Activated CD8-positive, alpha-beta memory T cell treated with anti-CD3 and anti-CD28 coated beads, Interleukin-2, amount 50 U/mL, for 48 hours (primary cell): Measurements from ENCODE around the gene RUFY3.
"Not testable (repeated sequence)": the region's sequence is repeated elsewhere in the genome, so short reads cannot be mapped to it uniquely, and the experiment has no call there.

ENCODE experiments used
- DNase-seq: peaks from one replicate; pipeline ENCODE4 v3.0.0-alpha.2; 2020

RUFY3 gene

GRCh38 chr4:70739496-70740337 is 18.0 kb downstream of the RUFY3 start:
- DNase-seq: no peak

- no peak for DNase-seq
Measured at GRCh38 chr4:70741867-70742658, 20.3 kb downstream of the RUFY3 start.

DNA sequence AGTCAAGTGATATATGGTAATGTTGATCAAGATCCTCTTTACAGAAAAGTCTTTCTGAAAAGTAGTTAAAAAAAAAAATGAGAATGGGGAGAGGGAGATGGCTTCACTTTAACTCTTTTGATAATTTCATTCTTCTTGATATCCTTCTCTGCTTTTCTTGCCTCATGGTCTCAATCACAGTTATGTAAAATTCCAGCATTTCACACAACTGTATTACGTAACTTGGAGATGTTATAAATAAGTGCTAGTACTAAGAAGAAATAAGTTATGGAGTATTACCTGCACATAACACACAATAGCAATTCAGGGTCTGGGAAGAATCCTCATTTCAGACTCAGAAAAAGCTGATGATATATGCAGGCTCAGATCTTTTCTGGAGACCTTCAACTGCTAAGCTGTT is 22.0 kb downstream of the RUFY3 start:
- no peak for DNase-seq

- DNase-seq: no peak
Measured at GRCh38 chr4:70746179-70746839, 24.5 kb downstream of the RUFY3 start.

- DNase-seq: no peak
Measured at GRCh38 chr4:70747874-70748273, 26.1 kb downstream of the RUFY3 start.

DNA sequence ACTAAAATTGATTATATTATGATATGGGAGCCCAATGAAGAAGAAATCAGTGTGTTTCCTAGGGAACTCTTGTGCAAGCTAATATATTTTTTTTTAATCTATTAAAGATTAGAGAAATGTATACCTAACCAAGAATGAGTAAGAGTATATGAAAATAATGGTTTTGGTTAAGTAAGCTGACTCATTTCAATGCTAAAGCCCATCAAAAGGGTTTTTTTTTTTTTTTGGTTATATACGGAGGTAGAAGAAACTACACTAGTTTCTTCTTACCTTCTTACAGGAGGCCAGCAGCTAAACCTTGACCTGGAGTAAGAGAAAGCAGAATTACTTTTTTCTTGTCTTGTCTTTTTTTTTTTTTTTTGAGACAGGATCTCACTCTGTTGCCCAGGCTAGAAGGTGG is 27.5 kb downstream of the RUFY3 start:
- DNase-seq: no peak

DNA sequence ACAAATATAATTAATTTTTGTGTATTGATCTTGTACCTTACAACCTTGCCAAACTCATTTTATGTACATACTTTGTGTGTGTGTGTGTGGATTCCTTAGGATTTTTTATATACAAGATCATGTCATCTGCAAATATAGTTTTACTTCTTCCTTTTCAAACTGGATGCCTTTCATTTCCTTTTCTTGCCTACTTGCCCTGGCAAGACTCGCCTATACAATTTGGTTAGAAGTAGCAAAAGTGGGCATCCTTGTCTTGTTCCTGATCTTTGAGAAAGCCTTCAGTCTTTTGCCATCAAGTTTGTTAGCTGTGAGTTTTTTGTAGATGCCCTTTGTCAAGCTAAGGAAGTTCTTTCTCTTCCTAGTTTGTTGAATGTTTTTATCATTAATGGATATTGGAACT is 30.5 kb downstream of the RUFY3 start:
- no peak for DNase-seq

DNA sequence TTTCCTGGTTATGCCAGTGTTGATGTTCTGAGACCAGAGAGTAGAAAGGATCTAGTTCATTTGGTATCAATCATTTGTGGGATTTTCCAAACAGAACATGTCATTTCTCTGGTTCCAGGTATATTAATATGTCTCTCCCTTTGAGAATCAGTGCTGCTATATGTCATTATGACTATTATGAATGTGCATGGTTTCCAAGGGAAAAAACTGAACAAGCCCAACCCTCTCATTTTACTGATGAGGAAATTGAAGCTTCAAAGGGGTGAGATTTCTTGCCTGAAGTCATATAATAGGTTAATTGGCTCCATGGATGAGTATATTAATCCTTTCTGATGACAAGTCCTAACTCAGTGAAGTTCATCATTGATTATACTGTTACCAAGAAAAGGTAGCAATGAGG is 31.9 kb downstream of the RUFY3 start:
- DNase-seq: no peak

DNA sequence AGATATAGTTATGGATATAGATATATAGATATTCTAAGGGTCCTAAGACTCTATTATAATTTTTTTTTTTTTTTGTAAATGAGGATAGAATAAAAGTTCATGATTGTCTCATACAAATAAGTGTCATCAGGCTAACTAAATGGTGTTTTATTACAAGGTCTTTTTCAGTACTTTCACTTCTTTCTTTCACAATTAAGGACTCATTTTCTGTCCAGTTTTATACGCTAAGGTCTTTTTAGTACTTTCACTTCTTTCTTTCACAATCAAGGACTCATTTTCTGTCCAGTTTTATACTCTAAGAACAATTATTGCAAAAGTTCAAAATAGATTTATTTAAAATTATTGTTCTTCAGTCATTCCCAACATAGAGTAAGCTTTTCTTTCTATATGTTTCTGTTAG is 32.7 kb downstream of the RUFY3 start:
- DNase-seq: no peak

- DNase-seq: no peak
Measured at GRCh38 chr4:70754990-70755688, 33.4 kb downstream of the RUFY3 start.

DNA sequence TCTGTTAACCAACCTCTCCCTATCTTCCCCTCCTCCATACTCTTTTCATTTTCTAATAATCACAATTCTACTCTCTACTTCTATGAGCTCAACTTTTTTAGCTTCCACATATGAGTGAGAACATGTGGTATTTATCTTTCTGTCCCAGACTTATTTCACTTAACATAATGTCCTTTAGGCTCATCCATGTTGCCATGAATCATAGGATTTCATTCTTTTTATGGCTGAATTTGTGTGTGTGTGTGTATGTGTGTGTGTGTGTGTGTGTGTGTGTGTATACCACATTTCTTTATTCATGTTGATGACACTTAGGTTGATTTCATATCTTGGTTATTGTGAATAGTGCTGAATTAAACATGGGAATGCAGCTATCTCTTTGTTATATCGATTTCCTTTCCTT is 37.4 kb downstream of the RUFY3 start:
- no peak for DNase-seq

- no peak for DNase-seq
Measured at GRCh38 chr4:70759627-70760026, 37.9 kb downstream of the RUFY3 start.

- DNase-seq: no peak
Measured at GRCh38 chr4:70760662-70761061, 38.9 kb downstream of the RUFY3 start.

DNA sequence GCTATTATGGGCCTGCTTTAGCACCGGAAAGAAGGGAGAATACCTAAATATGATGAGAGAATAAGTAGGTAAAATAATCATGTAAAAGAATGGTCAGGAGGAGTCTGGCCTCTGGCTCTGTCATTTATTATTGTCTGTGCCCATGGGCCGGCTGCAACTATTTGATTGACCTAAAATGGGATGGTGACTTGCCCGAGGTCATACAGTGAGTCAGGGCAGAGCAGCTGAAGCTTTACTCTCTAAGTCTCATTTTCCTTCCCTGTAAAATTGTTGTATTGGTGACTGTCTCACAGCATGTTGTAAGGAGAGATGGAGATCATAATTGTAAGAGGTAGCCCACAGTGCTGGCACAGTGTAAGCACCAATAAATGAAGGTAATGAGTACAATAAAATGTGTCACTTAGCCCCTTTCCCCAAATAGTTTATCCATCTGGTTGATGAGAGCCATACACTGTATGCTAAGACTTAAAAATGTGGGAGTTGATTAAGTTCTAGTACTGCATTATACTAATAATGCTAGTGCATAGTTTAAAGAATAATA is 39.6 kb downstream of the RUFY3 start:
- no peak for DNase-seq

GRCh38 chr4:70765368-70765767 is 43.6 kb downstream of the RUFY3 start:
- no peak for DNase-seq

DNA sequence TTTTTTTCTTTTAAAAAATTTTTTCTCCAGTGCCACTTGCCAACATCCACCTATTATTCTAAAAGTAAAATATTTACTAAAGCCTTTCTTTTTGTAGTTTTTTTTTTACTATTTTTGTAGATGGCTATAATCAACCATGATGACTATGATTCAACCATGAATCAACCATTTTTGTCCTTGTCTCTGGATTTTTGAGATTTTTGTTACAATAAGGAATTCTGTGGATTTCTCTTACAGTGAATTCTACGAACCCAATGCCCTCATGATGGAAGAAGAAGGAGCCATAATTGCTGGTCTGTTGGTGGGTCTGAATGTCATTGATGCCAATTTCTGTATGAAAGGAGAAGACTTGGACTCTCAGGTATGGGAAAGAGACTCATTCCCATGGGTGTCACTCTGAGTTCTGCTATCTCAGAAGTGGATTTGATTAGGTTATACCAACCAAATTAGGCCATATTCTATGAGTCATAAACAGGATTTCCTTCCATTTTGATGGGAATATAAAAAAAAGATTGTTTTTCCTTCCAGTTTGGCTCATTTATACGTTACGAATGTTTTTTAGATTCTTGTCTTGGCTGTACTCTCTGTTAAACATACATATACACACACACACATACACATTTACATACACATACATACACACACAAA is 46.7 kb downstream of the RUFY3 start:
- no peak for DNase-seq

- not testable (repeated sequence) for DNase-seq
Measured at GRCh38 chr4:70769396-70769795, 47.6 kb downstream of the RUFY3 start.

- no peak for DNase-seq
Measured at GRCh38 chr4:70772929-70773555, 51.3 kb downstream of the RUFY3 start.

DNA sequence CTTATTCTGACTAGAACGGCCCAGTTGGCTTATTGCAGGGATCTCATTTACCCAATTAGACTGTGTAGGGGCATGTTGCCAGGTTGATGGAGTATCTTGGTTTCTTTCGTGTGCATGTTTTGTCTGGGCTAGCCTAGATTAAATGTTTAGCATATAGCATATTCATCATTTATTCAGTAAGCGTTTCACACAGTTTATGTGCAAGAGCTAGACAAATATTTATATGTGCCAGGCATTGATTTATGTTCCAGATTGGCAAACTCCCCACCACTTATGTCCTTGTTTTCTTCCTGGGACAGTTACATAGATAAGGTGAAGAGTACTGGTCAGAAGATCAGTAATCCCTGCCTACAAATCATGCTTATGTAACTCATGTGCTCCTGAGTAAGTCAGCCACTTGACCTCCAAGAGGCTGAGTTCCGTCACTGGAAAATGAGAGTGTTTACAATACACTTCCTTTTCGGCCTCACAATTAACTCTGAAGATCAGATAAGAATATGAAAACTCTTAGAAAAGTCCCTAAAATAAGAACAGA is 57.2 kb downstream of the RUFY3 start:
- no peak for DNase-seq

DNA sequence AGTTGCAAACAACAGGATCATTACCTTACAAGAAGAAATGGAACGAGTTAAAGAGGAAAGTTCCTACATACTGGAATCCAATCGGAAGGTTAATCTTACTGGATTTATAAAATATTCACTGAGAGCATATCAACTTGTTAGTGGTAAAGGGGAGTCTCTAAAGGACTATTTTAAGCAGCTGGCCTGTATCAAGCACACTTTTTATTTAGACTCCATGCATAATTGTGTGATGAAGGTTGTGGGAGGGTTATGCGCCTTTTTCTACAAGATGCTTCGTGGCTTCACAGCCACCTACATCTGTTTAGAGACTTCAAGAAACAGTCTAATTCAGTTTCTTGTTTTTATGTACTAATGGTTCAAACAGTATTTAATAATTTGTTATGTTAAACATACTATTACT is 61.3 kb downstream of the RUFY3 start:
- DNase-seq: no peak

DNA sequence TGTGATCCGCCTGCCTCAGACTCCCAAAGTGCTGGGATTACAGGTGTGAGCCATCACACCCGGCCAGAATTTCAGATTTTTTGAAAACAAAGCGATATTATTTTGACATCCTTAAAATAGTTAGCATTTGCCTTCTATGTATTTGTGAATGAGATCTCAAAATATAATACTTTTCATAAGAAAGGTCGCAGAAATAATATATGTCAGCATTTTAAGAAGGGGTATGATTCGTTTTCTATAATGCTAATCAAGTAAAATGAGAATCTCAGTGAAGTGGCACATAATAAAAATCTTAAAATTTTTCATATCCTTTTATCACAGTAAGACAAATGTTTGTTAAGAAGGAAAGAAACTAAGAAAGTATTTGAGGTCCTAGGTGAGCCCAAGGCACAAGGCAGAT is 65.7 kb downstream of the RUFY3 start:
- DNase-seq: no peak

- no peak for DNase-seq
Measured at GRCh38 chr4:70788733-70789132, 67.0 kb downstream of the RUFY3 start.
